ENCODE results near the gene ATL2.
"Not testable (repeated sequence)": the region's sequence is repeated elsewhere in the genome, so short reads cannot be mapped to it uniquely, and the experiment has no call there.

ATL2 gene

GRCh38 chr2:38290332-38290731, 86.7 kb downstream of the ATL2 start:
- H3K36me3 ChIP-seq (ENCODE audit: insufficient read depth, low read length): 0 out of 2 replicates have a peak, but pooled peaks cover 2% of the 10 kb centered on the region
- H3K79me2 ChIP-seq (ENCODE audit: insufficient read depth, low read length): no peaks in the 10 kb centered on the region
- no peak for ATAC-seq (ENCODE audit: insufficient read depth, low read depth)
- no peak for DNase-seq
- TF ChIP-seq CTCF (IDR thresholded peaks at IDR 0.05; ENCODE audit: borderline replicate concordance, extremely low read depth, low read length, poor library complexity, severe bottlenecking) (no peak), EZH2 (IDR thresholded peaks at IDR 0.05; ENCODE audit: borderline replicate concordance, low read depth, low read length, severe bottlenecking) (no peak)
- no peak overlapping the region for H3K9ac ChIP-seq (ENCODE audit: low read depth, low read length)
- H3K27me3 ChIP-seq (ENCODE audit: insufficient read depth, low read length, poor library complexity): no peaks in the 10 kb centered on the region
- H3K4me1 ChIP-seq (ENCODE audit: insufficient read depth, low read length): no peaks in the 10 kb centered on the region
- H4K20me1 ChIP-seq (ENCODE audit: insufficient read depth, low read length): no peaks in the 10 kb centered on the region
- H3K9me3 ChIP-seq (ENCODE audit: insufficient read depth, low read length, severe bottlenecking): no peaks in the 10 kb centered on the region
- H3K4me3 ChIP-seq (ENCODE audit: low read depth in 1 of 2, low read length in 2 of 2): no peak overlapping the region
- H3K4me2 ChIP-seq (ENCODE audit: insufficient read depth, low read length): no peak overlapping the region
- H3K27ac ChIP-seq (ENCODE audit: low read length): no peak overlapping the region
- H2AFZ ChIP-seq (ENCODE audit: low read depth, low read length): no peak overlapping the region

GRCh38 chr2:38284971-38285370, 92.1 kb downstream of the ATL2 start:
- Histone ChIP-seq H3K27ac (ENCODE audit: low read length) (no peak overlapping the region), H3K9ac (ENCODE audit: low read depth, low read length) (no peak overlapping the region), H3K4me2 (ENCODE audit: insufficient read depth, low read length) (no peak overlapping the region), H3K36me3 (ENCODE audit: insufficient read depth, low read length) (no peaks in the 10 kb centered on the region), H3K4me3 (ENCODE audit: low read depth in 1 of 2, low read length in 2 of 2) (no peak overlapping the region), H3K4me1 (ENCODE audit: insufficient read depth, low read length) (no peaks in the 10 kb centered on the region), H2AFZ (ENCODE audit: low read depth, low read length) (no peak overlapping the region), H3K9me3 (ENCODE audit: insufficient read depth, low read length, severe bottlenecking) (no peaks in the 10 kb centered on the region), H4K20me1 (ENCODE audit: insufficient read depth, low read length) (no peaks in the 10 kb centered on the region), H3K27me3 (ENCODE audit: insufficient read depth, low read length, poor library complexity) (no peaks in the 10 kb centered on the region), H3K79me2 (ENCODE audit: insufficient read depth, low read length) (no peaks in the 10 kb centered on the region)
- ATAC-seq (ENCODE audit: insufficient read depth, low read depth) (no peak), DNase-seq (no peak)
- TF ChIP-seq EZH2 (IDR thresholded peaks at IDR 0.05; ENCODE audit: borderline replicate concordance, low read depth, low read length, severe bottlenecking) (no peak), CTCF (IDR thresholded peaks at IDR 0.05; ENCODE audit: borderline replicate concordance, extremely low read depth, low read length, poor library complexity, severe bottlenecking) (no peak)

- Histone ChIP-seq H3K9ac (ENCODE audit: low read depth, low read length) (no peak overlapping the region), H3K27ac (ENCODE audit: low read length) (no peak overlapping the region), H2AFZ (ENCODE audit: low read depth, low read length) (no peak overlapping the region), H3K79me2 (ENCODE audit: insufficient read depth, low read length) (no peaks in the 10 kb centered on the region), H3K9me3 (ENCODE audit: insufficient read depth, low read length, severe bottlenecking) (no peaks in the 10 kb centered on the region), H3K27me3 (ENCODE audit: insufficient read depth, low read length, poor library complexity) (no peaks in the 10 kb centered on the region), H3K4me2 (ENCODE audit: insufficient read depth, low read length) (no peak overlapping the region), H3K4me3 (ENCODE audit: low read depth in 1 of 2, low read length in 2 of 2) (no peak overlapping the region), H4K20me1 (ENCODE audit: insufficient read depth, low read length) (no peaks in the 10 kb centered on the region), H3K36me3 (ENCODE audit: insufficient read depth, low read length) (no peaks in the 10 kb centered on the region), H3K4me1 (ENCODE audit: insufficient read depth, low read length) (no peaks in the 10 kb centered on the region)
- ATAC-seq (ENCODE audit: insufficient read depth, low read depth) (no peak), DNase-seq (no peak)
- no peak for TF ChIP-seq EZH2 (IDR thresholded peaks at IDR 0.05; ENCODE audit: borderline replicate concordance, low read depth, low read length, severe bottlenecking)
Observed at GRCh38 chr2:38281095-38281742, 95.9 kb downstream of the ATL2 start.

- TF ChIP-seq EZH2 (IDR thresholded peaks at IDR 0.05; ENCODE audit: borderline replicate concordance, low read depth, low read length, severe bottlenecking): no peak
- no peak for TF ChIP-seq CTCF (IDR thresholded peaks at IDR 0.05; ENCODE audit: borderline replicate concordance, extremely low read depth, low read length, poor library complexity, severe bottlenecking)
- H2AFZ ChIP-seq (ENCODE audit: low read depth, low read length): no peak overlapping the region
- no peak overlapping the region for H3K27ac ChIP-seq (ENCODE audit: low read length)
- ATAC-seq (ENCODE audit: insufficient read depth, low read depth) (no peak), DNase-seq (no peak)
- no peaks in the 10 kb centered on the region for H3K4me1 ChIP-seq (ENCODE audit: insufficient read depth, low read length)
- H3K36me3 ChIP-seq (ENCODE audit: insufficient read depth, low read length): no peaks in the 10 kb centered on the region
- H3K9ac ChIP-seq (ENCODE audit: low read depth, low read length): no peak overlapping the region
- H3K79me2 ChIP-seq (ENCODE audit: insufficient read depth, low read length): no peaks in the 10 kb centered on the region
- no peaks in the 10 kb centered on the region for H3K9me3 ChIP-seq (ENCODE audit: insufficient read depth, low read length, severe bottlenecking)
- no peak overlapping the region for H3K4me2 ChIP-seq (ENCODE audit: insufficient read depth, low read length)
- H4K20me1 ChIP-seq (ENCODE audit: insufficient read depth, low read length): no peaks in the 10 kb centered on the region
- H3K4me3 ChIP-seq (ENCODE audit: low read depth in 1 of 2, low read length in 2 of 2): no peak overlapping the region
- no peaks in the 10 kb centered on the region for H3K27me3 ChIP-seq (ENCODE audit: insufficient read depth, low read length, poor library complexity)
Observed at GRCh38 chr2:38279201-38279600, 97.9 kb downstream of the ATL2 start.

- not testable (repeated sequence) for H3K4me3 ChIP-seq (ENCODE audit: low read depth in 1 of 2, low read length in 2 of 2); H2AFZ ChIP-seq (ENCODE audit: low read depth, low read length); H3K27me3 ChIP-seq (ENCODE audit: insufficient read depth, low read length, poor library complexity); H4K20me1 ChIP-seq (ENCODE audit: insufficient read depth, low read length); H3K27ac ChIP-seq (ENCODE audit: low read length); ATAC-seq (ENCODE audit: insufficient read depth, low read depth); H3K4me1 ChIP-seq (ENCODE audit: insufficient read depth, low read length); H3K36me3 ChIP-seq (ENCODE audit: insufficient read depth, low read length); H3K79me2 ChIP-seq (ENCODE audit: insufficient read depth, low read length); H3K4me2 ChIP-seq (ENCODE audit: insufficient read depth, low read length); DNase-seq; H3K9ac ChIP-seq (ENCODE audit: low read depth, low read length); H3K9me3 ChIP-seq (ENCODE audit: insufficient read depth, low read length, severe bottlenecking)
Observed at GRCh38 chr2:38278117-38278438, 99.0 kb downstream of the ATL2 start.

Measured in DND-41 (cell line).